ENCODE measurements around the gene LRP6.
A peak's percentile ranks its signal among the peaks of the same experiment; 100 is the strongest.

The LRP6 gene

DNA sequence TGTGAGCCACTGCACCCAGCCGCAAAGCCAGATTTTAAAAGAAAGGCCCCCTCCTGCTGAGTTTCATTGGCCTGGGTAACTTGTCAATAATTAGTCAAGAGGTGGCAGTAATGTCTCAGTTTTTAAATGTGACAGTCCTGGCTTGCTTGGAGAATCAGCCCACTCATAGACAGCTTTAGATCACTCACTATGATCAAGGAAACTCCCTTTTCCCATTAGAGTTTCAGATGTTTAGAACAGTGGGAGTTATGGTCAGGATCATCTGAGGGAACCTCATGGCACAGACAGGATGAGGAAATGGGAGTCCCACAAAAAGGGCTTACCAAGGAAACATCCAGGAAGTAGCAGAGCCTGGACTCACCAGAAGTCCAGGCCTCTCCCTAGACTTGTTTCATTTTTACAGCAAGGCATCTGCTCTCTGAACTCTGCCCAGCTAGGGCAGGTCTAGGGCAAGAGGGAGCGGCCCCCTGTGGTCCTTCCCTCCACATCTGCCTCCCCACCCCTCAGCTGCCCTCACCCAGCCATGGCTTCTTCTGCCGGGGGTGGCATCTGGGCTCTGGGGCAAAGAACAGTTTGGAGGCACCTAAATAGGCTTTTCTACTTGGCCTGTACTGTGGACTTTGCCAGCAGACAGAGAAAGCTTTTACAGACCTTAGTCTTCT, 184.9 kb downstream of the LRP6 start:
- TF ChIP-seq CTCF (IDR thresholded peaks at IDR 0.05; ENCODE audit: extremely low read depth, missing control alignments): peak; percentile 4

DNA sequence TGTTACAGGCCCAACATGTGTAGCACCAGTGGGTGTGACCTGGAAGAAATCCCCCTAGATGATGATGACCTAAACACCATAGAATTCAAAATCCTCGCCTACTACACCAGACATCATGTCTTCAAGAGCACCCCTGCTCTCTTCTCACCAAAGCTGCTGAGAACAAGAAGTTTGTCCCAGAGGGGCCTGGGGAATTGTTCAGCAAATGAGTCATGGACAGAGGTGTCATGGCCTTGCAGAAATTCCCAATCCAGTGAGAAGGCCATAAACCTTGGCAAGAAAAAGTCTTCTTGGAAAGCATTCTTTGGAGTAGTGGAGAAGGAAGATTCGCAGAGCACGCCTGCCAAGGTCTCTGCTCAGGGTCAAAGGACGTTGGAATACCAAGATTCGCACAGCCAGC, 187.6 kb downstream of the LRP6 start:
- DNase-seq (ENCODE audit: low spot score): no peak
- TF ChIP-seq CTCF (IDR thresholded peaks at IDR 0.05; ENCODE audit: extremely low read depth, missing control alignments): no peak

More for the DNA sequence above, 184.9 kb downstream of the LRP6 start:
- peak; percentile 65 for DNase-seq (ENCODE audit: low spot score)

DNA sequence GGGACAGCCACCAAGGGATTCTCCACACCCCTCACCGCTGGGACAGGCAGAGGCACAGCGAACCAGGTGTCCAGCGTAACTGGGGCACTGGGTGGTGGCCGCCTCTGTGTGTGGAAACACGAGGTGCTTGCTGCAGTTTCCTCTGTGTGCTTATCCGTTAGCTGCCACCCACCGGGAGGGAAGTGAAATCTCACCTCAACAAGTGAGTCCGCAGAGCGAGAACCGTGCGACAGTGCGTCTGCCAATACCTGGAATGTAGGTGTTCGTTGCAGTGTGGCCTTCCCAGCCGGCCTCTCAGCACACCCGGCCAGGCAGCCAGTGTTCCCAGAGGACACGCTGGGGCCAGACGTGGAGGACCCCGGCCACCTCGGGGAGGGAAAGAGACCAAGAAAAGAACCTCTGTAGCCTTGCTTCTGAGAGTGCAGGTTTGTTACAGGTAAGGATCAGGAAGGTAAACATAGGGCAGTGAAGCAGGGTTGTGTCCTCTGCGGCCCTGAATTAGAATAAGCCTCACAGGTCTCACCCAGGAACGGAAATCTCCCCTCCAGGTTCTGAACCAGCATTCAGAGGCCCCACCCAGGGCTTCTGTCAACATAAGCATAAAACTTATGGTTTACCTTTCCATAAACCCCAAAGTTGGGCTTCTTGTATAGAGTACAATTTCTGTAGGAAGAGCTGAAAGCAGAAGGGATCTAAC, 194.6 kb downstream of the LRP6 start:
- TF ChIP-seq CTCF (IDR thresholded peaks at IDR 0.05; ENCODE audit: extremely low read depth, missing control alignments): no peak
- DNase-seq (ENCODE audit: low spot score): peak; percentile 49

DNA sequence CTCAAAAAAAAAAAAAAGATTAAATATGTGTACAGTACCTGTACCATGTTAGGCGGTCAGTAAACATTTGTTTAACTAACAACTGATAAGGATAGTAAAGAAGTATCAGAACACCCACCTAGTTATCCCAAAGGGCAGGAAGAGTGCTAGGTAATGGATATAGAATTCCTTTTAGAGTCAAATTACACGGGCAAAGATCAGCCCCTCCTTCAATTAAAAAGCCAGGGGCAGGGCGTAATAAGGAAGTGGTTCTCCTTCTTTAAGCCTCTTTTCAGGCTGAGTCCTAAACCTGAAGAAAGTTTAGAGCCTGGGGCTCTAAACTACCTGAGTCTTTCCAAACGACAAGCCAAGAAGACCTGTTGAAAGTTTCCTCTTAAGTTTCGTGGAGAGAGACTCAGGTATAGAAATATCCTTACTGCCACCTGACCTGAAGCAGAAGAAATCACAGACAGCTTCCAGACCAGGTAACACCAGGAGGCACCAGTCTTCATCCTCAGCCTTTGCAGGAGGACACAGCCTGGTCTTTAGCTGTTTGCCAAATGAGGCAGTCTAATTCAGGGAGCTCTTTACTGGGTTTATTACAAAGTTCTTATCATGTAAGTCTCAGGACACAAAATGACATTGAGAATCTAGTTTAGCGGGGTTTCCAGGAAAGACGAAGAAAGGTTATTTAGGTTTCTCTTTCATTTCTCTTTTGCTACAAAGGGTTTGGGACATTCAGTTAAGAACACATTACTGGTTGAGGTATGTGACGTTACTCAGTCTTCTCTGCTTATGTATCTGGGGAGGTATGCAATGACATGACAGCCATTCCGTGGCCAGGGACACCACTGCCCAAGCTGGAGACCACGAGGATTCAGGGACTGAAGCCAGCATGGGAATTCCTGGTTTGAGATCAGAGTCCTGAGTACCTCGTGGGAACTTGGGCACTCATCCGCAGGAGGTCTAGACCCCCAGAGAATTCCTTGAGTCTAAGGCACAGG, 195.9 kb downstream of the LRP6 start, which contains the start of gene BCL2L14:
TSS of gene BCL2L14 (plus strand) at position 266 of the 983 bp plus-strand sequence. CDS start 8,367 bp downstream, outside the sequence.
- TF ChIP-seq CTCF (IDR thresholded peaks at IDR 0.05; ENCODE audit: extremely low read depth, missing control alignments): no peak
- DNase-seq (ENCODE audit: low spot score): peak; percentile 62

GRCh38 chr12:12069821-12070548, 196.9 kb downstream of the LRP6 start:
- TF ChIP-seq CTCF (IDR thresholded peaks at IDR 0.05; ENCODE audit: extremely low read depth, missing control alignments): no peak
- no peak for DNase-seq (ENCODE audit: low spot score)

- DNase-seq (ENCODE audit: low spot score): no peak
- TF ChIP-seq CTCF (IDR thresholded peaks at IDR 0.05; ENCODE audit: extremely low read depth, missing control alignments): no peak
These were observed 198.1 kb downstream of the LRP6 start for GRCh38 chr12:12068751-12069150.

Measured in GM20000 (cell line).